B cell (primary cell): ENCODE results near the gene CD151.

Experiments
- CTCF ChIP-seq: fragments of 200-600 bp; IDR thresholded peaks from one replicate; pipeline ENCODE4 v1.8.0; 2022; ENCODE audit warnings: antibody characterized with exemption, mild to moderate bottlenecking
- EZH2 ChIP-seq: IDR thresholded peaks from 2 replicates; pipeline ENCODE4 v1.6.1; 2012; ENCODE audit warnings: borderline replicate concordance, low read depth, mild to moderate bottlenecking, moderate library complexity, low read length; ENCODE audit not compliant: insufficient read depth, poor library complexity, severe bottlenecking

GRCh38 chr11:801097-801780, 31.5 kb upstream of the CD151 start:
- no peak for TF ChIP-seq CTCF
- TF ChIP-seq EZH2: no peak
